Liver (tissue), 9 donors: Measurements from ENCODE around the gene NTM. TPM values are rescaled to one million over a fixed set of nuclear protein-coding genes. Genes with fewer than 3 reads are reported as not detected.

Experiments used
- DNase-seq: peaks from one replicate; pipeline ENCODE4 v3.0.0-alpha.2; 2017; ENCODE audit warnings: low spot score
- H3K27ac ChIP-seq, 2 donors: one replicate each; pipeline ENCODE4 v1.7.0; 2013; ENCODE audit warnings: inconsistent platforms in 2 of 2, low read length in 2 of 2, control low read depth in 1 of 2, low read depth in 1 of 2, mild to moderate bottlenecking in 1 of 2
- H3K27me3 ChIP-seq, 4 donors: one replicate each; pipeline versions ENCODE4 v1.6.1 to v1.7.0; 2013; ENCODE audit warnings: low read length in 3 of 4, inconsistent platforms in 1 of 4, mild to moderate bottlenecking in 1 of 4, moderate library complexity in 1 of 4; ENCODE audit not compliant: control insufficient read depth in 4 of 4, insufficient read depth in 4 of 4
- H3K36me3 ChIP-seq, 4 donors: one replicate each; pipeline versions ENCODE4 v1.6.1 to v1.7.0; 2013; ENCODE audit warnings: low read length in 3 of 4, mild to moderate bottlenecking in 3 of 4, low read depth in 1 of 4, moderate library complexity in 1 of 4; ENCODE audit not compliant: control insufficient read depth in 4 of 4, insufficient read depth in 3 of 4
- H3K4me1 ChIP-seq, 4 donors: one replicate each; pipeline versions ENCODE4 v1.6.1 to v1.7.0; 2013; ENCODE audit warnings: low read length in 3 of 4, mild to moderate bottlenecking in 3 of 4, moderate library complexity in 1 of 4; ENCODE audit not compliant: control insufficient read depth in 4 of 4, insufficient read depth in 4 of 4
- H3K4me3 ChIP-seq, 3 donors: one replicate each; pipeline versions ENCODE4 v1.6.1 to v1.7.0; 2013; ENCODE audit warnings: low read length in 3 of 3, control low read depth in 1 of 3, low read depth in 1 of 3, mild to moderate bottlenecking in 1 of 3
- H3K9ac ChIP-seq, 2 donors: one replicate each; pipeline ENCODE4 v1.7.0; 2013; ENCODE audit warnings: low read length in 2 of 2, mild to moderate bottlenecking in 2 of 2, moderate library complexity in 2 of 2, control low read depth in 1 of 2, low read depth in 1 of 2
- H3K9me3 ChIP-seq, 4 donors: one replicate each; pipeline versions ENCODE4 v1.6.1 to v1.7.0; 2013; ENCODE audit warnings: low read length in 3 of 4; ENCODE audit not compliant: control insufficient read depth in 4 of 4
- EGR1 ChIP-seq, 2 donors: IDR thresholded peaks; 2 replicates each; pipeline ENCODE4 v1.6.1; 2016 to 2018; ENCODE audit warnings: antibody characterized with exemption in 2 of 2, low read depth in 2 of 2
- FOXA1 ChIP-seq: IDR thresholded peaks from 2 replicates; pipeline ENCODE4 v1.6.1; 2016; ENCODE audit warnings: antibody characterized with exemption
- FOXA2 ChIP-seq: IDR thresholded peaks from 2 replicates; pipeline ENCODE4 v1.6.1; 2016; ENCODE audit warnings: antibody characterized with exemption
- GABPA ChIP-seq, 2 donors: IDR thresholded peaks in 1 of 2; conservative IDR thresholded peaks in 1 of 2; 2 replicates each; pipeline ENCODE4 v1.6.1; 2016; ENCODE audit warnings: antibody characterized with exemption in 2 of 2, mild to moderate bottlenecking in 1 of 2, moderate library complexity in 1 of 2
- HNF4A ChIP-seq, 2 donors: conservative IDR thresholded peaks; 2 replicates each; pipeline ENCODE4 v1.6.1; 2016; ENCODE audit warnings: antibody characterized with exemption in 2 of 2, mild to moderate bottlenecking in 2 of 2
- HNF4G ChIP-seq: IDR thresholded peaks from 2 replicates; pipeline ENCODE4 v1.6.1; 2016; ENCODE audit warnings: antibody characterized with exemption
- JUND ChIP-seq, 2 donors: IDR thresholded peaks; 2 replicates each; pipeline ENCODE4 v1.6.1; 2016; ENCODE audit warnings: antibody characterized with exemption in 2 of 2
- NR2F2 ChIP-seq: IDR thresholded peaks from 2 replicates; pipeline ENCODE4 v1.6.1; 2016; ENCODE audit warnings: antibody characterized with exemption
- RAD21 ChIP-seq, 2 donors: IDR thresholded peaks; 2 replicates each; pipeline ENCODE4 v1.6.1; 2016; ENCODE audit warnings: antibody characterized with exemption in 2 of 2, mild to moderate bottlenecking in 2 of 2
- RXRA ChIP-seq, 2 donors: IDR thresholded peaks; 2 replicates each; pipeline ENCODE4 v1.6.1; 2017 to 2018; ENCODE audit warnings: antibody characterized with exemption in 2 of 2, mild to moderate bottlenecking in 1 of 2
- SP1 ChIP-seq: IDR thresholded peaks from 2 replicates; pipeline ENCODE4 v1.6.1; 2018; ENCODE audit warnings: antibody characterized with exemption, mild to moderate bottlenecking
- TAF1 ChIP-seq: conservative IDR thresholded peaks from 2 replicates; pipeline ENCODE4 v1.6.1; 2016; ENCODE audit warnings: antibody characterized with exemption, mild to moderate bottlenecking
- YY1 ChIP-seq: IDR thresholded peaks from 2 replicates; pipeline ENCODE4 v1.6.1; 2016; ENCODE audit warnings: antibody characterized with exemption, mild to moderate bottlenecking
- WGBS: extraction: QIAGEN DNeasy Blood & Tissue Kit; methylation state at CpG from one replicate; pipeline ENCODE4 v1.1.7; 2013; 5-methylcytosine and 5-hydroxymethylcytosine counted together
- polyA plus RNA-seq, 2 donors: library from polyadenylated mRNA; stranded (reverse) in 1 of 2; unstranded in 1 of 2; fragments of 200-250 nt in 1 of 2; fragments of >200 nt in 1 of 2; fragmentation: Nextera tagmentation in 1 of 2; extraction: Ambion mirVana in 1 of 2; gene quantifications; one replicate each; pipeline versions ENCODE4 v1.2.1 to v1.2.3, GENCODE V29; 2013 to 2015
- total RNA-seq, 2 donors: library from RNA; depleted of rRNA; stranded (reverse); fragments of >200 nt; gene quantifications; one replicate each; pipeline ENCODE4 v1.2.3, GENCODE V29; 2014
- TF ChIP-seq, protein P1 (sequence below): IDR thresholded peaks from 2 replicates; pipeline ENCODE4 v1.6.1; 2016; ENCODE audit warnings: antibody characterized with exemption
- TF ChIP-seq, protein P2 (sequence below): IDR thresholded peaks from 2 replicates; pipeline ENCODE4 v1.6.1; 2016; ENCODE audit warnings: antibody characterized with exemption
- TF ChIP-seq, protein P3 (sequence below): IDR thresholded peaks from 2 replicates; pipeline ENCODE4 v1.6.1; 2016; ENCODE audit warnings: antibody characterized with exemption, mild to moderate bottlenecking
- TF ChIP-seq, protein P4 (sequence below): IDR thresholded peaks from 2 replicates; pipeline ENCODE4 v1.6.1; 2016; ENCODE audit warnings: antibody characterized with exemption
- TF ChIP-seq, protein P5 (sequence below): fragments of 150-350 bp; IDR thresholded peaks from 2 replicates; pipeline ENCODE4 v1.5.1; 2017; ENCODE audit warnings: improper control_type of control experiment, low read depth, low read length; ENCODE audit not compliant: missing input control
- donor health status: healthy.
- donor health status: healthy.
- donor health status: healthy.
- donor health status: healthy.
- donor health status: healthy.

Gene NTM
- total and polyA plus RNA-seq, 4 donors, result 0.08 to 1.1 (median 0.08) TPM; not detected in 1

DNA sequence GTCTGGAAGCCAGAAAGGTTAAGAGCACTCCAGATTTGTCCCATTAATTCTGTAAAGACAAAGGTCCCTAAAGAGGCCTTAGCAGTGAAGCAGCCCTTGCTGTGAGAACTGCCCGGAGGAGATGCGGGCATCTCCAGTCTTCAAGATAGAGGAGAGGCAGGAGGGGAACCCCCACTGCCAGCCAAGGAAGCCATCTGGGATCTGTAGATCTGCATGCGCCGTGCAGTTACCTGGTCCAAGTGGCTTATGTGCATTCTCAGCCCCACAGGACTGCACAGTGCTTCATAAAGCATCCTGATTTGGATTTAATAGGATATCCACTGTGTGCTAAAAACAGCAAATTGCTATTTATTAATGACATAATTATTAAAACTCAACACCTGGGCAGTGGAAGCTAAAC, 834.6 kb downstream of the NTM start:
- no peak for DNase-seq
- Histone ChIP-seq H3K4me1 (no peaks in the 10 kb centered on the region), H3K9ac (no peak overlapping the region), H3K27me3 (peaks cover 0 to 2% (median 0%) of the 10 kb centered on the region in 4 donors), H3K9me3 (no peaks in the 10 kb centered on the region), H3K27ac (no peak overlapping the region), H3K36me3 (no peaks in the 10 kb centered on the region), H3K4me3 (no peak overlapping the region)
- WGBS, result 95% methylated on average over 4 of the region's 4 CpGs
- TF ChIP-seq HNF4G (no peak), NR2F2 (no peak), JUND (IDR thresholded peaks at IDR 0.05) (no peak), FOXA2 (no peak), RAD21 (IDR thresholded peaks at IDR 0.05) (no peak), HNF4A (conservative IDR thresholded peaks at IDR 0.05) (no peak), RXRA (IDR thresholded peaks at IDR 0.05) (no peak), GABPA (IDR thresholded peaks at IDR 0.05 in 1 of 2, conservative IDR thresholded peaks at IDR 0.05 in 1 of 2) (no peak), EGR1 (IDR thresholded peaks at IDR 0.05; ENCODE audit: low read depth in 2 of 2) (no peak), FOXA1 (no peak), YY1 (no peak), TAF1 (no peak)
- TF ChIP-seq, protein P1, sequence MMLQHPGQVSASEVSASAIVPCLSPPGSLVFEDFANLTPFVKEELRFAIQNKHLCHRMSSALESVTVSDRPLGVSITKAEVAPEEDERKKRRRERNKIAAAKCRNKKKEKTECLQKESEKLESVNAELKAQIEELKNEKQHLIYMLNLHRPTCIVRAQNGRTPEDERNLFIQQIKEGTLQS, result no peak
- TF ChIP-seq, protein P2, sequence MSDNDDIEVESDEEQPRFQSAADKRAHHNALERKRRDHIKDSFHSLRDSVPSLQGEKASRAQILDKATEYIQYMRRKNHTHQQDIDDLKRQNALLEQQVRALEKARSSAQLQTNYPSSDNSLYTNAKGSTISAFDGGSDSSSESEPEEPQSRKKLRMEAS, result no peak
- TF ChIP-seq, protein P3, sequence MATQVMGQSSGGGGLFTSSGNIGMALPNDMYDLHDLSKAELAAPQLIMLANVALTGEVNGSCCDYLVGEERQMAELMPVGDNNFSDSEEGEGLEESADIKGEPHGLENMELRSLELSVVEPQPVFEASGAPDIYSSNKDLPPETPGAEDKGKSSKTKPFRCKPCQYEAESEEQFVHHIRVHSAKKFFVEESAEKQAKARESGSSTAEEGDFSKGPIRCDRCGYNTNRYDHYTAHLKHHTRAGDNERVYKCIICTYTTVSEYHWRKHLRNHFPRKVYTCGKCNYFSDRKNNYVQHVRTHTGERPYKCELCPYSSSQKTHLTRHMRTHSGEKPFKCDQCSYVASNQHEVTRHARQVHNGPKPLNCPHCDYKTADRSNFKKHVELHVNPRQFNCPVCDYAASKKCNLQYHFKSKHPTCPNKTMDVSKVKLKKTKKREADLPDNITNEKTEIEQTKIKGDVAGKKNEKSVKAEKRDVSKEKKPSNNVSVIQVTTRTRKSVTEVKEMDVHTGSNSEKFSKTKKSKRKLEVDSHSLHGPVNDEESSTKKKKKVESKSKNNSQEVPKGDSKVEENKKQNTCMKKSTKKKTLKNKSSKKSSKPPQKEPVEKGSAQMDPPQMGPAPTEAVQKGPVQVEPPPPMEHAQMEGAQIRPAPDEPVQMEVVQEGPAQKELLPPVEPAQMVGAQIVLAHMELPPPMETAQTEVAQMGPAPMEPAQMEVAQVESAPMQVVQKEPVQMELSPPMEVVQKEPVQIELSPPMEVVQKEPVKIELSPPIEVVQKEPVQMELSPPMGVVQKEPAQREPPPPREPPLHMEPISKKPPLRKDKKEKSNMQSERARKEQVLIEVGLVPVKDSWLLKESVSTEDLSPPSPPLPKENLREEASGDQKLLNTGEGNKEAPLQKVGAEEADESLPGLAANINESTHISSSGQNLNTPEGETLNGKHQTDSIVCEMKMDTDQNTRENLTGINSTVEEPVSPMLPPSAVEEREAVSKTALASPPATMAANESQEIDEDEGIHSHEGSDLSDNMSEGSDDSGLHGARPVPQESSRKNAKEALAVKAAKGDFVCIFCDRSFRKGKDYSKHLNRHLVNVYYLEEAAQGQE, result no peak
- TF ChIP-seq, protein P4, sequence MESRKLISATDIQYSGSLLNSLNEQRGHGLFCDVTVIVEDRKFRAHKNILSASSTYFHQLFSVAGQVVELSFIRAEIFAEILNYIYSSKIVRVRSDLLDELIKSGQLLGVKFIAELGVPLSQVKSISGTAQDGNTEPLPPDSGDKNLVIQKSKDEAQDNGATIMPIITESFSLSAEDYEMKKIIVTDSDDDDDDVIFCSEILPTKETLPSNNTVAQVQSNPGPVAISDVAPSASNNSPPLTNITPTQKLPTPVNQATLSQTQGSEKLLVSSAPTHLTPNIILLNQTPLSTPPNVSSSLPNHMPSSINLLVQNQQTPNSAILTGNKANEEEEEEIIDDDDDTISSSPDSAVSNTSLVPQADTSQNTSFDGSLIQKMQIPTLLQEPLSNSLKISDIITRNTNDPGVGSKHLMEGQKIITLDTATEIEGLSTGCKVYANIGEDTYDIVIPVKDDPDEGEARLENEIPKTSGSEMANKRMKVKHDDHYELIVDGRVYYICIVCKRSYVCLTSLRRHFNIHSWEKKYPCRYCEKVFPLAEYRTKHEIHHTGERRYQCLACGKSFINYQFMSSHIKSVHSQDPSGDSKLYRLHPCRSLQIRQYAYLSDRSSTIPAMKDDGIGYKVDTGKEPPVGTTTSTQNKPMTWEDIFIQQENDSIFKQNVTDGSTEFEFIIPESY, result no peak
- TF ChIP-seq, protein P5, sequence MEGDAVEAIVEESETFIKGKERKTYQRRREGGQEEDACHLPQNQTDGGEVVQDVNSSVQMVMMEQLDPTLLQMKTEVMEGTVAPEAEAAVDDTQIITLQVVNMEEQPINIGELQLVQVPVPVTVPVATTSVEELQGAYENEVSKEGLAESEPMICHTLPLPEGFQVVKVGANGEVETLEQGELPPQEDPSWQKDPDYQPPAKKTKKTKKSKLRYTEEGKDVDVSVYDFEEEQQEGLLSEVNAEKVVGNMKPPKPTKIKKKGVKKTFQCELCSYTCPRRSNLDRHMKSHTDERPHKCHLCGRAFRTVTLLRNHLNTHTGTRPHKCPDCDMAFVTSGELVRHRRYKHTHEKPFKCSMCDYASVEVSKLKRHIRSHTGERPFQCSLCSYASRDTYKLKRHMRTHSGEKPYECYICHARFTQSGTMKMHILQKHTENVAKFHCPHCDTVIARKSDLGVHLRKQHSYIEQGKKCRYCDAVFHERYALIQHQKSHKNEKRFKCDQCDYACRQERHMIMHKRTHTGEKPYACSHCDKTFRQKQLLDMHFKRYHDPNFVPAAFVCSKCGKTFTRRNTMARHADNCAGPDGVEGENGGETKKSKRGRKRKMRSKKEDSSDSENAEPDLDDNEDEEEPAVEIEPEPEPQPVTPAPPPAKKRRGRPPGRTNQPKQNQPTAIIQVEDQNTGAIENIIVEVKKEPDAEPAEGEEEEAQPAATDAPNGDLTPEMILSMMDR, result no peak

DNA sequence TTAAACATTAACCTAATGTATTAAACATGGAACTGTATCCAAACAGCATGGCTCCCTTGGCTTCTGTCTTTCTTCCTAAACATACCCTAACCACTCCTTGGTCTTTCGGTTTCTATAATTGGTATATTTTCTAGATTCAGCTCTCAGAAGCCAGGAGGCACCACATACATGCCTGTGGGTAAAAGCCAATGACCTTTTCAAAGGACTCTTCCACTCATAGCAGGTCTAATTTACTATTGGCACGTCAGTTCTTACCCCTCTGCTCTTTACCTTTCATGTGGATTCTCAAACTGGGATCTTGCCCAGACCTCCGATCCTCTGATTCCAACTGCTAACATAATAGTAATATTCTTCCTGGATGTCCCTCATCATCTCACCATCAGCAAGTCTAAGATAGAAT, 835.1 kb downstream of the NTM start:
- Histone ChIP-seq H3K4me1 (no peaks in the 10 kb centered on the region), H3K27me3 (peaks cover 0 to 2% (median 0%) of the 10 kb centered on the region in 4 donors), H3K4me3 (no peak overlapping the region), H3K9ac (no peak overlapping the region), H3K27ac (no peak overlapping the region), H3K9me3 (no peaks in the 10 kb centered on the region), H3K36me3 (no peaks in the 10 kb centered on the region)
- DNase-seq, result no peak
- WGBS, result 65% methylated on average over 3 of the region's 3 CpGs
- TF ChIP-seq GABPA (IDR thresholded peaks at IDR 0.05 in 1 of 2, conservative IDR thresholded peaks at IDR 0.05 in 1 of 2) (no peak), JUND (IDR thresholded peaks at IDR 0.05) (no peak), NR2F2 (no peak), FOXA2 (no peak), SP1 (no peak), RAD21 (IDR thresholded peaks at IDR 0.05) (no peak), RXRA (IDR thresholded peaks at IDR 0.05) (no peak), HNF4A (conservative IDR thresholded peaks at IDR 0.05) (no peak)
- TF ChIP-seq, protein P2, result no peak
- TF ChIP-seq, protein P3, result no peak
- TF ChIP-seq, protein P5, result no peak
